NCI-H526 (cell line): Measurements from ENCODE around the gene ITPKB.

Source experiments
- DNase-seq, 2 experiments: peaks; one replicate each; lab custom pipeline; 2025; lab: John Stamatoyannopoulos, UW

The ITPKB gene

GRCh38 chr1:226704169-226704937 is 34.7 kb downstream of the ITPKB start:
- no peak for DNase-seq

DNA sequence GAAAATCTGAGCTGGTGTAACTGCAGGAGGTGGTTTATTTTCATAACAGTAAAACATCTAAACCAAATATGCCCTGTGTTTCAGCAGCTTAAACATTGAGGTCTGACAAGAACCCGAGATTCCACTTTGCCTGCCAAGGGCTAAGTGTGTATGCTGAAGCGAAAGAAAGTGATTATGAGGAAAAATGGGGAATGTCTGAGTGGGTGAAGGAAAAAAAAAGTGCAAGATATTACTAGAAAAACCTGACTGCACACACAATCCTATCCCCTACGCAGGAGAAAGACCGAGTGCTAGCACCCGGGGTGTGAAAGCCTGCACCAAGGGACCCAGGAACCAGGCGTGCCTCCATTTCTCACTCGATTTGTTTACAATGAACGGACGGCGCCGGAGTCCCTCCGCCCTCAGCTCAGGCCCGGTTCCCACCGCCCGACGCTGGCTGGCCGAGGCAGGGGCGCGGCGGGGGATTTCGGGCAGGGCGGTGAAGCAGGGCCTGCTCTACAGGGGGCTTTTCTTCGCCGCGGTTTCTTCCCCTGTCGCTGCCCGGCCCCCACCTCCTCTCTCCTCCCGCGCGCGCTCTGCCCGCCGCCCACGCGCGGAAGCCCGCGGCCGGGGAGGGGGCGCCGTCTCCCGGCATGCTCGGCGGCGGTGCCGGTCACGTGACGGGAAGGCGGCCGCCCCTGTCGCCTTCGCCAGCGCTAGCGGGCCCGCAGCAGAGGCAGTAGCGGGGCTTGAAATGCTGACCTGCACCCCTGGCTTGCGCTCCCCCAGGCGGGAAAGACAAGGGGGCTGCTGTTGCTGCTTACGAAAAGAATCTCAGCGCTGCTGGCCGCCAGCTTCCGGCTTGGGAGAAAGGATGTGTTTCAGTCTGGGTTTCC is 35.9 kb downstream of the ITPKB start:
- peak in 1 of 2 experiments; percentile 65 for DNase-seq

GRCh38 chr1:226702318-226702956 is 36.6 kb downstream of the ITPKB start:
- DNase-seq = no peak

- DNase-seq = no peak
Observed at GRCh38 chr1:226700861-226701260, 38.2 kb downstream of the ITPKB start.

DNA sequence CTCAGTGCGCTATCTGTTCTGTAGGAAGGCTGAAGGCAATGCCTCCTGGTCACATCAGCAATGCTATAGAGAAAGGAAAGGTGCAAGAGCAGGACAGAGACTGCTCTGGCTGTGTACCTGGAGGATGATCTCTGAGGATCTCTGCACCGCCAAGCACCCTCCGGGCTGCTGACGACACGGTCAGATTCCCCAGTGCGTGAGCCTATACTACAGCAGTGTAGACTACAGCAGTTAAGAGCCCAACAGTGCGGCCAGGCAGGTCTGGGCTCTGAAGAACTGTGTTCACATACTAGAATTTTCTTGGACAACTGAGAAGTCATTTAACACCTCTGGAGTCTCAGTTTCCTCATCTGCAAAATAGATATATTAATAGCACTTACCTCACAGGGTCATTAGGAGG is 39.9 kb downstream of the ITPKB start:
- no peak for DNase-seq

DNA sequence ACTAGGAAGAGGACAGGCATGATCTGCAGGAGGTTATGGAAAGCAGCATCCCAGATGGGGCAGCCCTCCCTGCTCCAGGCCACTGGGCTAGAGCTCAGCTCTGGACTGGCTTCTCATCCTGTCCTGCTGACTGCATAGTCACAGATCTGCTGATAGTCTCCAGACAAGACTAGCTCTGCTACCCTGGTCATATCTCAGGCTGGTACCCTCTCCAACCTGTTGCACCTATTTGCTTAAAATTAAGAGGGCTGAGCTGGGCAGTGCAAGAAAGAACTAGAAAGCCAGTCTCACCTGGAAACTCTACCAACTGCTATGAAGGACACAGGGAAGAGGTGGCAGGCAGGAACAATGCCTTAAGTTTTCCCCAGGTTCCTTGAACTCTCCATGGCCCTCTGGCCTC is 40.4 kb downstream of the ITPKB start:
- DNase-seq = no peak

- no peak for DNase-seq
Observed at GRCh38 chr1:226697929-226698544, 41.0 kb downstream of the ITPKB start.

GRCh38 chr1:226697151-226697928 is 41.7 kb downstream of the ITPKB start:
- no peak for DNase-seq

DNA sequence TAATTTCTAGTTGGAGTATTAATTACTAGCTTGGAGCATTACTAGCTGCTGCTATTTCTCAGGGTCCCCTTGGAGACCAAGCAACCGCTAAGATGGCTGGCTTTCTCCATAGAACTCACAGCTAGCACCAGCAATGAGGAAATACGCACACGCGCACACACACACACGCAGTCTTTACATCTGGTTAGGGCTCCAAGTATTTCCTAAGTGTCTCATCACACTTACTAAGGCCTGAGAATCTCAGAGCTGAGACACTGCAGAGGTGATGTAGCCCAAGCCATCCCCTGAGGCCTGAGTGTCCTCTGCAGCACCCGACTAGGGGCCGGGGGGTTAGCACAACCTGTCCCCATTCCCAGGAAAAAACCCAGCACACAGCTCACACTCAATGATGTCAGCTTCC is 42.5 kb downstream of the ITPKB start:
- no peak for DNase-seq

- DNase-seq = no peak
Observed at GRCh38 chr1:226695335-226695900, 43.7 kb downstream of the ITPKB start.

DNA sequence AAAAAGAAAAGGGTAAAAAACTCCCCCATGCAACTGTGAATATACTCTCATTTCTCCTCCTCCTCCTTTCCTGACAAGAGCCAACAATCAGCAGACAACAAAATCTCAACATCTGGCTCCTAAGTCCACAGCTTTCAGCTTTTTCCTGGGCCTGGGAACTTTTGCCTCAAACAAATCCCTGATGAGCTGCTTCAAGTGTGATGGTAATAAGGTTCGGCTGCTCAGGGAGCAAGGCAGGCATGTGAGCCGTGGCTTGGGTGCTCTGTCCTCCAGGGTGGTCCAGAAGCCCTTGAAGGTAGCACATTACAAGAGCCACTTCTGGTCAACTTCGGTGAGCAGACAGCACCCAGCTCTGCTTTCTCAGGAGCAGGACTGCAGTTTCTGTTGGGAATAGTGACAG is 46.3 kb downstream of the ITPKB start:
- DNase-seq = no peak

GRCh38 chr1:226692051-226692792 is 46.9 kb downstream of the ITPKB start:
- DNase-seq = no peak

- DNase-seq = no peak
Observed at GRCh38 chr1:226691247-226691646, 47.8 kb downstream of the ITPKB start.

GRCh38 chr1:226690460-226690982 is 48.6 kb downstream of the ITPKB start:
- DNase-seq = no peak

GRCh38 chr1:226688808-226689207 is 50.3 kb downstream of the ITPKB start:
- no peak for DNase-seq

DNA sequence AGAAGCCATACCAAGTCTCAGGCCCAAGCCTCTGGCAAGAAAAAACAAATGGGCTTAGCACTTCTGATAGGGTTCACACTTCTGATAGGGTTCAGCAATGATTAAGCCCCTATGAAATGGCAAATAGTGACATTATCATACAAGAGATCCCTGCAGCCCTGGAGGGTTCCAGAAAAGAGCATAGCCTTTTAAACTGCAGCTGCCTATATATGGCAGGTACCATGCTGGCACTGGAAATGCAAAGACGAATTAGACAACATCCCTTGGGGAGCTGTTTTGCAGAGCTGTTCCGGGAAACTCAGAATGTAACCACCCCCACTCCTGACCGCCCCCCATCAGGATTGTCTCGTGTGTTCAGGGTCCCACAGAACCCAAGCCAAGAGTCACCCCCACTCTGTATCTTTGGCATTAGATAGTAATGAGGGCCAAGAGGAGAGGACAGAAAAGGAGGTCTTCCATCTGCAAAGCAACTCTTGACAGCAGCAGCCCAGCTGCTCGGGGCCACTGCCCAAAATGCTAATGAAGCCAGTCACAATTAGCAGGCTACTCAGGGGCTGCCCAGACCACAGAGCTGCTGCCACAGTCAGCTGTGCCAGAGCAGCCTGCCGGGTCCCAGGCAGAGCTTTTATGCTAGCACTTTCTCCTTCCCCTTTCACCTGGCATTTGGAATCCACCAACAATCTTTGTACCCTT is 50.9 kb downstream of the ITPKB start:
- no peak for DNase-seq

- no peak for DNase-seq
Observed at GRCh38 chr1:226687426-226687825, 51.7 kb downstream of the ITPKB start.

GRCh38 chr1:226686440-226687425 is 52.3 kb downstream of the ITPKB start:
- peak in 1 of 2 experiments; percentile 11 for DNase-seq
